A549 (cell line): ENCODE measurements around the gene DNAI4. TPM values are rescaled to one million over a fixed set of nuclear protein-coding genes. Genes with fewer than 3 reads are reported as not detected.
"Not testable (repeated sequence)": the region's sequence is repeated elsewhere in the genome, so short reads cannot be mapped to it uniquely, and the experiment has no call there.

ENCODE experiments used
- ATAC-seq, 2 experiments: fragments of 200-7000 bp in 1 of 2; fragments of >200 bp in 1 of 2; cut with Nextera tagmentation in 1 of 2; cut with Tn5 transposase in 1 of 2; 3 replicates each; pipeline versions ENCODE4 v1.8.0 to v1.9.1; 2018 to 2020; ENCODE audit warnings: mild to moderate bottlenecking in 1 of 2, moderate library complexity in 1 of 2
- CTCF ChIA-PET: fragments of 300-600 bp; sonication (Branson Sonifier 250); formaldehyde crosslinking; extraction: SDS; loops from one replicate; lab custom pipeline; 2021; ENCODE audit warnings: antibody characterized with exemption, inconsistent platforms; lab: Yijun Ruan, JAX
- POLR2A ChIA-PET: fragments of 350-600 bp; formaldehyde crosslinking; extraction: SDS; loops from one replicate; lab custom pipeline; 2021; ENCODE audit warnings: antibody characterized with exemption, inconsistent platforms; lab: Yijun Ruan, JAX
- DNase-seq, 2 experiments: peaks; one replicate each; pipeline versions ENCODE4 v3.0.0 to v3.0.0-alpha.2; 2011 to 2016; ENCODE audit warnings: low read depth in 1 of 2, low spot score in 1 of 2
- FAIRE-seq: peaks from 2 replicates; lab custom pipeline; 2011; peaks lifted over from hg19 to GRCh38; lab: Jason Lieb, UNC
- H3K27ac ChIP-seq, 2 experiments: fragments of >200 bp; sonication (Bioruptor Twin); formaldehyde crosslinking; 3 replicates each; pipeline ENCODE4 v1.5.1; 2016 to 2017
- H3K4me1 ChIP-seq: fragments of >200 bp; sonication (Bioruptor Twin); formaldehyde crosslinking; 3 replicates; pipeline ENCODE4 v1.6.1; 2016
- H3K4me2 ChIP-seq: fragments of >200 bp; sonication (Bioruptor Twin); formaldehyde crosslinking; 3 replicates; pipeline ENCODE4 v1.6.1; 2016
- H3K4me3 ChIP-seq: fragments of >200 bp; sonication (Bioruptor Twin); formaldehyde crosslinking; 3 replicates; pipeline ENCODE4 v1.5.1; 2016
- H3K9me3 ChIP-seq: fragments of >200 bp; sonication (Bioruptor Twin); formaldehyde crosslinking; 3 replicates; pipeline ENCODE4 v1.6.1; 2016
- BHLHE40 ChIP-seq: IDR thresholded peaks from 2 replicates; pipeline ENCODE4 v1.6.1; 2012; ENCODE audit warnings: low read depth, low read length, inconsistent platforms
- CBX2 ChIP-seq: fragments of 200-600 bp; sonication (generic); IDR thresholded peaks from 2 replicates; pipeline ENCODE4 v1.6.1; 2016; ENCODE audit warnings: low read depth, mild to moderate bottlenecking, borderline replicate concordance
- EHF ChIP-seq: fragments of 250-450 bp; sonication (Bioruptor Pico); IDR thresholded peaks from 2 replicates; pipeline ENCODE4 v1.5.0; 2020; ENCODE audit warnings: mild to moderate bottlenecking
- EHMT2 ChIP-seq: fragments of 200-600 bp; sonication (generic); IDR thresholded peaks from 2 replicates; pipeline ENCODE4 v1.6.1; 2016; ENCODE audit warnings: antibody characterized with exemption, low read depth, mild to moderate bottlenecking, moderate library complexity
- EP300 ChIP-seq, 2 experiments: fragments of >200 bp; sonication (Bioruptor Twin); formaldehyde crosslinking; IDR thresholded peaks; 2 replicates in 1 of 2; 3 replicates in 1 of 2; pipeline ENCODE4 v1.6.1; 2016 to 2017
- FOSB ChIP-seq: fragments of 250-450 bp; sonication (Bioruptor Pico); IDR thresholded peaks from 2 replicates; pipeline ENCODE4 v1.5.0; 2020; ENCODE audit warnings: mild to moderate bottlenecking, moderate library complexity
- FOSL2 ChIP-seq, 2 experiments: fragments of 450-650 bp in 1 of 2; fragments of >200 bp in 1 of 2; sonication (Bioruptor Twin) in 1 of 2; formaldehyde crosslinking; IDR thresholded peaks; 2 replicates each; pipeline versions ENCODE4 v1.5.0 to v1.6.1; 2016 to 2020; ENCODE audit warnings: mild to moderate bottlenecking in 1 of 2, moderate library complexity in 1 of 2
- JUNB ChIP-seq: fragments of >200 bp; sonication (Bioruptor Twin); formaldehyde crosslinking; IDR thresholded peaks from 2 replicates; pipeline ENCODE4 v1.6.1; 2016
- KDM1A ChIP-seq: fragments of 200-600 bp; sonication (generic); IDR thresholded peaks from 2 replicates; pipeline ENCODE4 v1.6.1; 2016; ENCODE audit warnings: low read depth, mild to moderate bottlenecking
- KDM5A ChIP-seq: fragments of 200-600 bp; sonication (generic); IDR thresholded peaks from 2 replicates; pipeline ENCODE4 v1.6.1; 2016; ENCODE audit warnings: antibody characterized with exemption, mild to moderate bottlenecking
- MAFK ChIP-seq: fragments of 450-650 bp; IDR thresholded peaks from 2 replicates; pipeline ENCODE4 v1.6.1; 2014; ENCODE audit not compliant: partially characterized antibody
- NFE2L2 ChIP-seq: fragments of 150-350 bp; conservative IDR thresholded peaks from 2 replicates; pipeline ENCODE4 v1.6.1; 2014; ENCODE audit warnings: low read length
- PHF8 ChIP-seq: fragments of 200-600 bp; sonication (generic); IDR thresholded peaks from 2 replicates; pipeline ENCODE4 v1.6.1; 2016; ENCODE audit warnings: low read depth, mild to moderate bottlenecking, antibody characterized with exemption, moderate library complexity, borderline replicate concordance
- POLR2AphosphoS2 ChIP-seq: conservative IDR thresholded peaks from 2 replicates; pipeline ENCODE4 v1.6.1; 2012; ENCODE audit warnings: low read length, improper control_type of control experiment, inconsistent platforms
- RAD21 ChIP-seq, 2 experiments: fragments of >200 bp in 1 of 2; sonication (Bioruptor Twin) in 1 of 2; formaldehyde crosslinking in 1 of 2; IDR thresholded peaks in 1 of 2; conservative IDR thresholded peaks in 1 of 2; 2 replicates in 1 of 2; 3 replicates in 1 of 2; pipeline ENCODE4 v1.6.1; 2012 to 2018; ENCODE audit warnings: inconsistent platforms in 1 of 2
- REST ChIP-seq: fragments of 200-600 bp; sonication (generic); IDR thresholded peaks from 2 replicates; pipeline ENCODE4 v1.6.1; 2016; ENCODE audit warnings: antibody characterized with exemption, mild to moderate bottlenecking, moderate library complexity
- RNF2 ChIP-seq: fragments of 200-600 bp; sonication (generic); IDR thresholded peaks from 2 replicates; pipeline ENCODE4 v1.6.1; 2016; ENCODE audit warnings: low read depth, mild to moderate bottlenecking, antibody characterized with exemption, moderate library complexity, borderline replicate concordance
- ZC3H11A ChIP-seq: fragments of 450-650 bp; IDR thresholded peaks from 2 replicates; pipeline ENCODE4 v1.6.1; 2014; ENCODE audit warnings: antibody characterized with exemption, mild to moderate bottlenecking
- ZNF302 ChIP-seq: fragments of 250-450 bp; sonication (Bioruptor Pico); IDR thresholded peaks from 2 replicates; pipeline ENCODE4 v1.9.0; 2021; ENCODE audit warnings: inconsistent platforms, mild to moderate bottlenecking, moderate library complexity
- WGBS: methylation state at CpG from one replicate; pipeline ENCODE4 v1.1.6; 2017; ENCODE audit errors: missing lambda C conversion rate; 5-methylcytosine and 5-hydroxymethylcytosine counted together
- polyA plus RNA-seq, 4 experiments: library from polyadenylated mRNA; depleted of rRNA in 3 of 4; stranded (reverse); fragments of >200 nt; fragmentation: RNase III in 1 of 4; extraction: RNeasy Plus Mini Kit Qiagen cat#74134 plus additional on column Dnase treatment in 1 of 4; gene quantifications; 2 replicates in 3 of 4; 3 replicates in 1 of 4; pipeline ENCODE4 v1.2.3, GENCODE V29; 2011 to 2017

DNAI4 gene
- polyA plus RNA-seq, 2 of the 4 experiments (the other 2 are of a cell fraction): 1.3 to 4.7 TPM

GRCh38 chr1:66916320-66916719 is 8.3 kb downstream of the DNAI4 start:
- DNase-seq: no peak
- no peaks in the 10 kb centered on the region for H3K9me3 ChIP-seq
- FAIRE-seq: no peak
- ATAC-seq: no peak
- no peak overlapping the region for H3K4me3 ChIP-seq
- H3K4me1 ChIP-seq: no peaks in the 10 kb centered on the region
- TF ChIP-seq JUNB (no peak), KDM5A (no peak), KDM1A (no peak), ZC3H11A (no peak), EHMT2 (no peak), FOSL2 (IDR thresholded peaks at IDR 0.05) (no peak), FOSL2 (CRISPR knock-in tag; IDR thresholded peaks at IDR 0.05) (no peak), RNF2 (no peak), PHF8 (no peak)
- TF ChIP-seq, all 56 proteins: peak for 0
- ChIA-PET POLR2A (no interaction called here), CTCF (no interaction called here)
- Histone ChIP-seq H3K27ac (no peak overlapping the region), H3K4me2 (no peak overlapping the region)
- 70% methylated on average over 2 of the region's 2 CpGs for WGBS

- not testable (repeated sequence) for DNase-seq, H3K4me2 ChIP-seq, H3K9me3 ChIP-seq, H3K27ac ChIP-seq, ATAC-seq, H3K4me3 ChIP-seq, H3K4me1 ChIP-seq, FAIRE-seq
- 90% methylated on average over 1 of the region's 1 CpG for WGBS
- CTCF ChIA-PET: interaction anchor here (1.9 kb wide), 1 partner anchor 9 kb away, joined by 5 read pairs; the partner anchor contains the start of genes DNAI4 and MIER1
- POLR2A ChIA-PET: interaction anchor here (1.8 kb wide), 1 partner anchor 9 kb away, joined by 7 read pairs; the partner anchor contains the start of genes DNAI4 and MIER1
Measured at GRCh38 chr1:66915203-66915602, 9.5 kb downstream of the DNAI4 start.

GRCh38 chr1:66893712-66894111 is 30.9 kb downstream of the DNAI4 start:
- WGBS: 56% methylated on average over 3 of the region's 3 CpGs
- Histone ChIP-seq H3K4me3 (no peak overlapping the region), H3K27ac (no peak overlapping the region), H3K4me1 (no peaks in the 10 kb centered on the region), H3K9me3 (no peaks in the 10 kb centered on the region), H3K4me2 (no peak overlapping the region)
- DNase-seq (no peak), FAIRE-seq (no peak), ATAC-seq (no peak)
- ChIA-PET POLR2A (no interaction called here), CTCF (no interaction called here)
- no peak for TF ChIP-seq NFE2L2
- no peak for TF ChIP-seq KDM1A
- TF ChIP-seq RAD21 (conservative IDR thresholded peaks at IDR 0.05 in 1 of 2, IDR thresholded peaks at IDR 0.05 in 1 of 2): no peak
- TF ChIP-seq ZNF302: no peak
- TF ChIP-seq EP300 (IDR thresholded peaks at IDR 0.05): no peak
- TF ChIP-seq MAFK: no peak
- TF ChIP-seq EHF (CRISPR knock-in tag): no peak
- TF ChIP-seq POLR2AphosphoS2: no peak
- no peak for TF ChIP-seq BHLHE40
- no peak for TF ChIP-seq FOSB (CRISPR knock-in tag)
- TF ChIP-seq CBX2: no peak
- TF ChIP-seq REST: no peak
- TF ChIP-seq RNF2: no peak
